ENCODE results near the gene ANKRD62.

DNA sequence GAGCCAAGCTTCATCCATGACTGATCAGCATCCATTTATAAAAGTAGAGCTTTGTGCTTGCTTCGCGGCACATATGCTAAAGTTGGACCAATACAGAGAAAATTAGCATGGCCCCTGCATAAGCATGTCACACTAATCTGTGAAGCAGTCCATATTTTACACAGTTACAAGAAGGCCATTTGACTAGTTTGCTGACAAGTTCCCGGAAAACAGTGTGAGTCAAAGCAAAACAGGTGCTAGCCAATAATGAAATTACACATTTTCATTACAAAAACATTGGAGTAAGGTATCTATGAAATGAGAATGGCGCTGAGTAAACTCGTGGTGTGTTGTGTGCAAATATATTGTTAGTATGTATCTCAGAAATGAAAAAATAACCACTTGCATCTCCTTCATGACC, 4.7 kb downstream of the ANKRD62 start:
- TF ChIP-seq, protein P1, sequence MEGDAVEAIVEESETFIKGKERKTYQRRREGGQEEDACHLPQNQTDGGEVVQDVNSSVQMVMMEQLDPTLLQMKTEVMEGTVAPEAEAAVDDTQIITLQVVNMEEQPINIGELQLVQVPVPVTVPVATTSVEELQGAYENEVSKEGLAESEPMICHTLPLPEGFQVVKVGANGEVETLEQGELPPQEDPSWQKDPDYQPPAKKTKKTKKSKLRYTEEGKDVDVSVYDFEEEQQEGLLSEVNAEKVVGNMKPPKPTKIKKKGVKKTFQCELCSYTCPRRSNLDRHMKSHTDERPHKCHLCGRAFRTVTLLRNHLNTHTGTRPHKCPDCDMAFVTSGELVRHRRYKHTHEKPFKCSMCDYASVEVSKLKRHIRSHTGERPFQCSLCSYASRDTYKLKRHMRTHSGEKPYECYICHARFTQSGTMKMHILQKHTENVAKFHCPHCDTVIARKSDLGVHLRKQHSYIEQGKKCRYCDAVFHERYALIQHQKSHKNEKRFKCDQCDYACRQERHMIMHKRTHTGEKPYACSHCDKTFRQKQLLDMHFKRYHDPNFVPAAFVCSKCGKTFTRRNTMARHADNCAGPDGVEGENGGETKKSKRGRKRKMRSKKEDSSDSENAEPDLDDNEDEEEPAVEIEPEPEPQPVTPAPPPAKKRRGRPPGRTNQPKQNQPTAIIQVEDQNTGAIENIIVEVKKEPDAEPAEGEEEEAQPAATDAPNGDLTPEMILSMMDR (IDR thresholded peaks at IDR 0.05), result no peak
- no peak for TF ChIP-seq POLR2A (IDR thresholded peaks at IDR 0.05)
